Glutamatergic neuron (in vitro differentiated cells): ENCODE results near the gene TCOF1. TPM values are rescaled to one million over a fixed set of nuclear protein-coding genes. Genes with fewer than 3 reads are reported as not detected.

ENCODE experiments used
- DNase-seq: peaks from one replicate; pipeline ENCODE4 v3.0.0; 2022
- H3K27ac Mint-ChIP-seq: one replicate; pipeline ENCODE4 v1.8.0; 2020; ENCODE audit warnings: mild to moderate bottlenecking, mixed read lengths, inconsistent platforms; ENCODE audit not compliant: unreplicated experiment
- H3K27me3 Mint-ChIP-seq: one replicate; pipeline ENCODE4 v1.8.0; 2020; ENCODE audit warnings: mild to moderate bottlenecking, moderate library complexity, mixed read lengths, inconsistent platforms; ENCODE audit not compliant: unreplicated experiment
- H3K36me3 Mint-ChIP-seq: one replicate; pipeline ENCODE4 v1.8.0; 2020; ENCODE audit warnings: mild to moderate bottlenecking, mixed read lengths, inconsistent platforms; ENCODE audit not compliant: unreplicated experiment
- H3K4me1 Mint-ChIP-seq: one replicate; pipeline ENCODE4 v1.8.0; 2020; ENCODE audit warnings: mild to moderate bottlenecking, low read depth, mixed read lengths, inconsistent platforms; ENCODE audit not compliant: unreplicated experiment
- H3K4me3 Mint-ChIP-seq: one replicate; pipeline ENCODE4 v1.8.0; 2020; ENCODE audit warnings: mild to moderate bottlenecking, mixed read lengths, inconsistent platforms; ENCODE audit not compliant: unreplicated experiment
- H3K9me3 Mint-ChIP-seq: one replicate; pipeline ENCODE4 v1.8.0; 2020; ENCODE audit warnings: mild to moderate bottlenecking, moderate library complexity, mixed read lengths, inconsistent platforms; ENCODE audit not compliant: unreplicated experiment
- CTCF ChIP-seq: fragments of 200-600 bp; sonication (generic); IDR thresholded peaks from one replicate; pipeline ENCODE4 v1.5.0; 2021; ENCODE audit not compliant: partially characterized antibody, unreplicated experiment
- total RNA-seq: library from RNA; stranded (reverse); fragmentation: NEBNext Ultra II Directional; extraction: Animal tissue kit (Norgen Biotek cat#: 25700); gene quantifications from one replicate; pipeline ENCODE4 v1.2.1, GENCODE V29; 2021; ENCODE audit not compliant: unreplicated experiment

The TCOF1 gene
- total RNA-seq, 1 donor from 2014 or later = 39.7 TPM

DNA sequence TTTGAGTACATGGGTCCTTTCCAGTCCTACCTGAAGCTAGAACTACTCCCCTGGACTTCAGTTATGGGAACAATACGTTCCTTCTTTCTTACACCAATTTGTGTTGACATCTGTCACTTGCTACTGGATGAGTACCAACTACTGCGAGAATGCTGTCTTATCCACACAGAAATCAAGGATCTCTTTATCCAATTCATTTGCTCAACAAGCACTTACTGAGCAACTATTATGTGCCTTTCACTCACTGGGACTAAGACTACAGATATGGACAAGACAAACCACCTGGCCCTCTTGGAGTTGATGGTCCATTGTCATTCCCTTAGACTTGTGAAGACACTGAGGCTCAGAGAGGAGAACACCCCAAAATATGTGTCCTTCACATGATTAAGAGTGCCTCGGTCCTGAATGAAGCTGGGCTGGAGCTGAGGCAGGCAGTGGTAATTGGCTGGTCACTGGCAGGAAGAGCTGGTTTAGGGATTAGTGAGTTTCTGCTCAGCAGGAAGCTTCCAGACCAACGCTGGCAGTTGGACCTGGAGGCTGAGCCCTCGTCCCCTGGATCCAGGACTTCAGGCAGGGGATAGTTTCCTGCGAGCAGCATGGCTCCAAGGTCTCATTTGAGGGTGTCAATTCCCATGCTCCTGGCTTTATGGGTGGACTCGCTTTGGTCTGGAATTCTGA lies 46.3 kb upstream of the TCOF1 start:
- DNase-seq = no peak
- Mint-ChIP-seq H3K27me3 (peaks cover 3% of the 10 kb centered on the region), H3K4me3 (no peak overlapping the region), H3K4me1 (peaks cover 34% of the 10 kb centered on the region), H3K27ac (no peak overlapping the region), H3K36me3 (no peaks in the 10 kb centered on the region), H3K9me3 (peaks cover 5% of the 10 kb centered on the region)
- no peak for TF ChIP-seq CTCF

DNA sequence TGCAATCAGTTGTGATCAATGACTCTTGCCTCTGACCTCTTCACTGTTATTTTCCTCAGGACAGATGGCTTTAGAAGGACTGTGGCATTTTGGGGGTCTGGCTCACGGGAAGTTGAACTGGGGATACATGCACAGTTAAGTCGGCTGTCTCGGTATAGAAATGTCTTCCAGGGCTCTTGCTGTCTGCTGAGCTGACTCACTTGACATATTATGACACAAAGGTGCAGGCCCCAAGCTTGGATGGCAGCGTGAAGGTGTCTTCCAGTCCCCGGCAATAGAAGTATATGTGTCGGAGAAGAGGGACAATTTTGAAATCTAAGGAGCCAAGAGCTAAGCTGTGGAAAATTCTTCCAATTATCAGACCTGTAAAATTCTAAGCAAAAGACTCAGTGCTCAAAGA lies 45.0 kb upstream of the TCOF1 start:
- H3K4me3 Mint-ChIP-seq = peak overlapping the region; percentile 20
- no peaks in the 10 kb centered on the region for H3K36me3 Mint-ChIP-seq
- no peak overlapping the region for H3K27ac Mint-ChIP-seq
- no peak for DNase-seq
- no peak for TF ChIP-seq CTCF
- peaks cover 3% of the 10 kb centered on the region for H3K27me3 Mint-ChIP-seq
- peaks cover 29% of the 10 kb centered on the region for H3K4me1 Mint-ChIP-seq
- H3K9me3 Mint-ChIP-seq = peaks cover 5% of the 10 kb centered on the region

- H3K4me3 Mint-ChIP-seq = no peak overlapping the region
- no peak for DNase-seq
- H3K27ac Mint-ChIP-seq = no peak overlapping the region
- H3K27me3 Mint-ChIP-seq = peaks cover 3% of the 10 kb centered on the region
- H3K4me1 Mint-ChIP-seq = peaks cover 27% of the 10 kb centered on the region
- H3K36me3 Mint-ChIP-seq = no peaks in the 10 kb centered on the region
- peaks cover 3% of the 10 kb centered on the region for H3K9me3 Mint-ChIP-seq
- TF ChIP-seq CTCF = no peak
These were observed 44.0 kb upstream of the TCOF1 start for GRCh38 chr5:150313501-150313900.

DNA sequence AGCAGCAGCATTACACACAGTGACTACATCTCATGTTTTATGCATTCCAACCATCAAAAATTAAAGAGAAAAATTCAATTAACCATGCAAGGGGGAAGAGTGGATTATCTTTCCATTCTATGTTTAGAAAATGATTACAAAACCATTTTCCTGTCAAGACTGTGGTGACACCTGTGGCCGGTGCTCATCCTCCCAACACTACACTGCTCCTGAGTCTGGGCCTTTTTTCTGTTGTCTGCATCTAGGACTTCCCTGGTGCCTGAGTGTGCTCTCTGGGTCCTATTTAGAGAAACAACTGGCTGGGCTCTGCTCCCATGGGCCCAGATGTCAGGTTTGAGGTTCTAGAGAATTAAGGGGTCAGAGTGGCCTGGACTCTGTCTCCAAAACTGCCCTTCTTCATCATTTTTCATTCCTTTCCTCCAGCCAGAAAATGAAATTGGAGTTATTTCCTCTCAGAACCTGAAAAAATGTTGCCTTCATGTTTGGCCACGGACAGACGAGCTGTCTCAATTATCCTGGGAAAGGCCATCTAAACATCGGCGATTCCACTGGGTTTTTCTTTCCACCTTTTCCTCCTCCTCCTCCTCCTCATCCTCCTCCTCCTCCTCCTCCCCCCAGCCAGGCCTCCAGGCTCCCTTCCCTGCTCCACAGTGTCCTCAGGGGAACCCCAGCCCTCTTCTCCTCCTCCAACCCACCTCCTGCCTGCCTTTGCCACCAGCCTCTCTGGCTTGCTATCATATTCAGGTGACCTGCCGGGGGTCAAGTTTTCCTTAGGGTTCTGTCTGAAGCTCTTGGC lies 43.4 kb upstream of the TCOF1 start:
- H3K4me1 Mint-ChIP-seq = peaks cover 25% of the 10 kb centered on the region
- H3K27ac Mint-ChIP-seq = no peak overlapping the region
- TF ChIP-seq CTCF = no peak
- no peaks in the 10 kb centered on the region for H3K36me3 Mint-ChIP-seq
- no peak for DNase-seq
- H3K9me3 Mint-ChIP-seq = peaks cover 3% of the 10 kb centered on the region
- H3K4me3 Mint-ChIP-seq = no peak overlapping the region
- H3K27me3 Mint-ChIP-seq = peaks cover 3% of the 10 kb centered on the region

GRCh38 chr5:150315245-150315644 lies 42.3 kb upstream of the TCOF1 start:
- H3K4me3 Mint-ChIP-seq = no peak overlapping the region
- peaks cover 18% of the 10 kb centered on the region for H3K4me1 Mint-ChIP-seq
- H3K36me3 Mint-ChIP-seq = no peaks in the 10 kb centered on the region
- DNase-seq = no peak
- H3K27me3 Mint-ChIP-seq = peaks cover 3% of the 10 kb centered on the region
- peaks cover 3% of the 10 kb centered on the region for H3K9me3 Mint-ChIP-seq
- no peak for TF ChIP-seq CTCF
- H3K27ac Mint-ChIP-seq = no peak overlapping the region
